Lung microvascular endothelial cell (primary cell): Measurements from ENCODE around the gene LCA5L. TPM values are rescaled to one million over a fixed set of nuclear protein-coding genes. Genes with fewer than 3 reads are reported as not detected.

Source experiments
- DNase-seq, 2 donors: peaks; one replicate each; pipeline versions ENCODE4 v3.0.0 to v3.0.0-alpha.2; 2010; ENCODE audit warnings: low read depth in 2 of 2
- total RNA-seq: library from RNA; depleted of rRNA; stranded (reverse); fragments of >200 nt; gene quantifications from 2 replicates; pipeline ENCODE4 v1.2.1, GENCODE V29; 2014

LCA5L gene
- total RNA-seq, 1 donor from 2014 or later: 0.40 TPM

DNA sequence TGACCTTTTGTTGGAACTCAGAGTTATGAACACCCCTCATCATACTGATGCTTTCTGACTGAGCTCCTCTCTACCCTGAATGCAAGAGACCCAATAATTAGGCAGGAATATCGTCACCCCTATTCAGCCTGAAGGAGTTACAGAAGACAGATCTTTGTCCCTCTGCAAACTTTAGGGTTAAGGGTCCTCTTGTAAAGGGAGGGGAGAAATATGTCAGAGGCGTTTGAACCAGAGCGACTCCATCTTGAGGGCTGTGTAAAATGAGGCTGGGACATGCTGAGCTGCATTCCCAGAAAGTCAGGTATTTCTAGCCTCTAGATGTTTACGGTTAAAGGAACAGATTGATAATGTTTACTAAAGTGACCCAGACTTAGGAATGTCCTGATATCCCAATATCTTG lies 86.2 kb downstream of the LCA5L start:
- no peak for DNase-seq

Other genes starting within 250 kb of the LCA5L start
- gene BRWD1, start 132.1 kb downstream of the LCA5L start, total RNA-seq: 33.8 and 51.2 TPM in 2 replicates
- 160 and 189 TPM in 2 replicates for gene HMGN1, start 96.7 kb downstream of the LCA5L start, total RNA-seq
- gene SH3BGR, start 6.2 kb upstream of the LCA5L start, total RNA-seq: 0.20 and 0.22 TPM in 2 replicates
- not detected in 2 replicates for gene B3GALT5, start 167.2 kb upstream of the LCA5L start, total RNA-seq